ENCODE measurements around the gene PRKG1.

PRKG1 gene

GRCh38 chr10:51498424-51498823, 424.1 kb downstream of the PRKG1 start:
- H3K9me3 ChIP-seq (ENCODE audit: severe bottlenecking), result no peaks in the 10 kb centered on the region
- H3K27me3 ChIP-seq (ENCODE audit: insufficient read depth, low read depth, severe bottlenecking), result no peaks in the 10 kb centered on the region
- H3K36me3 ChIP-seq, result no peaks in the 10 kb centered on the region
- no peak overlapping the region for H3K27ac ChIP-seq
- DNase-seq, result no peak
- H3K4me3 ChIP-seq (ENCODE audit: low read depth, low read length), result no peak overlapping the region
- TF ChIP-seq CTCF (IDR thresholded peaks at IDR 0.05; ENCODE audit: low read depth, low read length), result no peak

GRCh38 chr10:51501396-51501795, 427.1 kb downstream of the PRKG1 start:
- no peaks in the 10 kb centered on the region for H3K9me3 ChIP-seq (ENCODE audit: severe bottlenecking)
- H3K27ac ChIP-seq, result no peak overlapping the region
- DNase-seq, result no peak
- no peak overlapping the region for H3K4me3 ChIP-seq (ENCODE audit: low read depth, low read length)
- H3K27me3 ChIP-seq (ENCODE audit: insufficient read depth, low read depth, severe bottlenecking), result no peaks in the 10 kb centered on the region
- no peaks in the 10 kb centered on the region for H3K36me3 ChIP-seq
- TF ChIP-seq CTCF (IDR thresholded peaks at IDR 0.05; ENCODE audit: low read depth, low read length), result no peak

- Histone ChIP-seq H3K9me3 (ENCODE audit: severe bottlenecking) (no peaks in the 10 kb centered on the region), H3K36me3 (no peaks in the 10 kb centered on the region), H3K4me3 (ENCODE audit: low read depth, low read length) (no peak overlapping the region), H3K27ac (no peak overlapping the region), H3K27me3 (ENCODE audit: insufficient read depth, low read depth, severe bottlenecking) (no peaks in the 10 kb centered on the region)
- TF ChIP-seq CTCF (IDR thresholded peaks at IDR 0.05; ENCODE audit: low read depth, low read length), result no peak
- DNase-seq, result no peak
These were observed 427.8 kb downstream of the PRKG1 start for GRCh38 chr10:51502124-51502523.

GRCh38 chr10:51503378-51503777, 429.1 kb downstream of the PRKG1 start:
- H3K4me3 ChIP-seq (ENCODE audit: low read depth, low read length), result no peak overlapping the region
- H3K27me3 ChIP-seq (ENCODE audit: insufficient read depth, low read depth, severe bottlenecking), result no peaks in the 10 kb centered on the region
- TF ChIP-seq CTCF (IDR thresholded peaks at IDR 0.05; ENCODE audit: low read depth, low read length), result no peak
- H3K27ac ChIP-seq, result no peak overlapping the region
- H3K9me3 ChIP-seq (ENCODE audit: severe bottlenecking), result no peaks in the 10 kb centered on the region
- H3K36me3 ChIP-seq, result no peaks in the 10 kb centered on the region
- DNase-seq, result no peak

- Histone ChIP-seq H3K4me3 (ENCODE audit: low read depth, low read length) (no peak overlapping the region), H3K36me3 (no peaks in the 10 kb centered on the region), H3K9me3 (ENCODE audit: severe bottlenecking) (no peaks in the 10 kb centered on the region), H3K27ac (no peak overlapping the region), H3K27me3 (ENCODE audit: insufficient read depth, low read depth, severe bottlenecking) (no peaks in the 10 kb centered on the region)
- no peak for TF ChIP-seq CTCF (IDR thresholded peaks at IDR 0.05; ENCODE audit: low read depth, low read length)
- DNase-seq, result no peak
These were observed 433.2 kb downstream of the PRKG1 start for GRCh38 chr10:51507476-51507875.

GRCh38 chr10:51508156-51508555, 433.9 kb downstream of the PRKG1 start:
- no peaks in the 10 kb centered on the region for H3K27me3 ChIP-seq (ENCODE audit: insufficient read depth, low read depth, severe bottlenecking)
- no peak for DNase-seq
- no peak overlapping the region for H3K27ac ChIP-seq
- no peak for TF ChIP-seq CTCF (IDR thresholded peaks at IDR 0.05; ENCODE audit: low read depth, low read length)
- no peak overlapping the region for H3K4me3 ChIP-seq (ENCODE audit: low read depth, low read length)
- no peaks in the 10 kb centered on the region for H3K36me3 ChIP-seq
- no peaks in the 10 kb centered on the region for H3K9me3 ChIP-seq (ENCODE audit: severe bottlenecking)

All from WERI-Rb-1 (cell line).